Hepatic stellate cell (primary cell): Measurements from ENCODE around the gene IFI27L1.

Experiments
- DNase-seq: peaks from one replicate; pipeline ENCODE4 v3.0.0; 2011; ENCODE audit warnings: low spot score

IFI27L1 gene

GRCh38 chr14:94113908-94114588 is 32.9 kb downstream of the IFI27L1 start:
- no peak for DNase-seq

DNA sequence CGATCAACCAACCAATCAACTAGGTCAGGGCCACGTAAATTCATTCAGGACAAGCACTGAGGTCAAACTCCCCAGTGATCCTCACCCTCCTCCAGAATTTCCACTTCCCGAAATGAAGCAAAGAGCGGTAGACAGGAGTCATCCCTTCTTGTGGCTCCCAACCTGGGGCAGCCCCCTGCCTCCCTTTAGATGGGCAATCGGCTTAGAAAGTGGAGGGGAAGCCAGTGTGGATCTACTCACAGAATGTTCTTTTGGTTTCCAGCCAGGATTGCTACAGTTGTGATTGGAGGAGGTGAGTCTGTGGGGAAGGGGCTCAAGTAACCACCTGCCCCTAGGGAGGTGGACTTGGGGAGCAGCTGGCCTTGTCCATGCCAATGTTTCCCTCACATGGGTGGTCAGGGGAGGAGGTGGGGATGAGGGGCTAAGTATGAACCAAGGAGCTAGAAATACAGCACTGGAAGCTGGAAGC is 33.5 kb downstream of the IFI27L1 start:
- no peak for DNase-seq

DNA sequence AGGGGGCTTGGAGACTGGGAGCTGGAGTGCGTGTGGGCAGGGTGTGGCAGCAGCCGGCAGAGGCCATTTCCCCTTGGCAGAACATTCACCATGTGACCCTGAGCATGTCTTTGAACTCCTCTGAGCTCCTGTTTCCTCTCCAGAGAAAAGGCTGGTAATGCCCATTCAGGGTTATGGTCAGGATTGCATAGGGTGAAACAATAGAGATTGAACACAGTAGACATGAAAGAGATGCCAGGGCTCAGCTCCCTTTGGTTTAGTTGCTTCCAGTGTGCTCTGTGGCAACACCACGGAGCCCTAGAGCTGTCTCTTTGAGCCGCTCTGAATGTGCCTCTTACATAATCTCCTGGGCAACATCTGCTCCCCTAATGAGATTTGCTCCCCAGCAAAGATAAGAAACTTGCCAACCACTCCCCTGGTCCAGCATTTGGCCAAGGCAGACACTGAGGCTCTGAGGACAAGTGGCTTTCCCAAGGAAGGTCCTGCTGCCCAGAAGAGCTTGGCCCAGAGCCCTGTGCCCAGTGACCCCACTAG is 34.0 kb downstream of the IFI27L1 start:
- DNase-seq = no peak

DNA sequence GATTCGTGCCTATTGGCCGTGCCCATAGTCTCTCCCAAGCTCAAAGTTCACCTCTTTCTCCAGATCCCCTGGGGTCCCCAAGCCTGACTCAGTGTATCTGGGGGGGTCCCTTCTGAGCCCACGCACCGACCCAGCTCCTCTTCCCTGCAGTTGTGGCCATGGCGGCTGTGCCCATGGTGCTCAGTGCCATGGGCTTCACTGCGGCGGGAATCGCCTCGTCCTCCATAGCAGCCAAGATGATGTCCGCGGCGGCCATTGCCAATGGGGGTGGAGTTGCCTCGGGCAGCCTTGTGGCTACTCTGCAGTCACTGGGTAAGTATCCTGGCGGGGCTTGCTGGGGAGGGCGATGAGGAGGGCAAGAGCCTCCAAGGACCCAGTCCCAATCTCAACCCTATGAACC is 34.5 kb downstream of the IFI27L1 start:
- no peak for DNase-seq

DNA sequence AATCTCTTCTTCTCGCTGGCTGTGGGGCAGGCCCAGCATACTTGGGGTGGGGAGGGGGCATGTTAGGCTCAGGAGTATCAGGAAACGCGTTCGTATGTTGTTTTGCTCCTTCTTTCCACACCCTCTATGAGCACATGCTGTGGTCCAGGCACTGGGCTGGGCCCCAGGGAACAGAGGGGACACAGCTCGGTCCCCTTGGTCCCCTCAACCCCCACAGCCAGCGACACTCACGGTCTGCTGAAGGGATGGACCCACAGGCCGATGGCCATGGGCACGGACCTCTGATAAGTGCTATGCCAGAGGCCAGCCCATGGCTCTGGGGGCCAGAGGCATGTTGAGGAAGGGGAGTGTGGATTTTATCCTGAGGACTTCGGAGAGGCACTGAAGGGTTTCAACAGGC is 35.6 kb downstream of the IFI27L1 start:
- no peak for DNase-seq

- DNase-seq = no peak
These were observed 36.7 kb downstream of the IFI27L1 start for GRCh38 chr14:94117856-94118255.

DNA sequence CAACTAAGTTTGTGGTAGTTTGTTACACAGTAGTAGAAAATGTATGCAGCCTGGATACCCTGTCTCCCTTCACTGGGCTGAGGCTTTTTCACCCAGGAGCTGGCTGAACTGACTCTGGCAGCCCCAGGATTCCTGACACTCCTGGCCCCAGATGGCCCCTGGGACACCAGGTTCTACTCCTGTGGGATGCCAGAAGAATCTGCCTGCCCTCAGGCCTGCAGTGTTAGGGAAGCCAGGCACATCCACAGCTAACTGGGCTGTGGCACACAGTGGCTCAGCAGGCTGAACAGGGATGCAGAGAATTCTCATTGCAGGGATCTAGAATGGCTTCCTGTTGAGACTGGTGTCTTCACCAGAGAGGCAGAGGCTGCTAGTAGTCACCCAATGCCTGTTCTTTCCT is 38.0 kb downstream of the IFI27L1 start:
- DNase-seq = no peak

DNA sequence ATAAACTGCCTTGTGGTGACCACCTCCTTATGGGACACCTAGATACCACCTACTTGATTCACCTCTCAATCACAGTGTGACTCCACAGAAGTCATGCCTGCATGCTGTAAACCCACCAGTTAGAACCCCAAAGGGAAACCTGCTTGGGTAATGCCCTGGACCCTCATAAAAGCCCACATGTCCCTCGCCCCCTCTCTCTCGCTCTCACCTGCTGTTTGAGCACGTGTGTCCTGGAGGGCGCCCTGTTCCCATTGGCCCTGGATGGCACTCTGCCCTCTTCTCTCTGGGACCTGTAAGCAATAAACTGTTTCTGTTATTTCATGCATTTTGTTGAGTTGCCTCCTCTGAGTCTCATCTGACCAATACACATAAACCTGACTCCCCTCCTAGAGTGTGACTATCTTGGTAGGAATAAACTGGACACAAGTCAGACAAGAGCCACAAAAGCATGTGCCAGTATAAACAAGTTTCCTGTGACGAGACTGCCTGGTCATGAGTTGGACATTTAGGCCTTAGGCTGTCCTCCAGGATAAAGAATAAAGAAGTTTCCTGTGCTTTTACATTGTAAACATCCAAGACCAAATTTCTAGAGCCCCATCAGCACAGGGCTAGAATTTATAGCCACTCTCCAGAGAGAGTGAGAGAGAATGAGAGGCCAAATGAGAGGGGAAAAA is 39.7 kb downstream of the IFI27L1 start:
- DNase-seq = peak; percentile 53

DNA sequence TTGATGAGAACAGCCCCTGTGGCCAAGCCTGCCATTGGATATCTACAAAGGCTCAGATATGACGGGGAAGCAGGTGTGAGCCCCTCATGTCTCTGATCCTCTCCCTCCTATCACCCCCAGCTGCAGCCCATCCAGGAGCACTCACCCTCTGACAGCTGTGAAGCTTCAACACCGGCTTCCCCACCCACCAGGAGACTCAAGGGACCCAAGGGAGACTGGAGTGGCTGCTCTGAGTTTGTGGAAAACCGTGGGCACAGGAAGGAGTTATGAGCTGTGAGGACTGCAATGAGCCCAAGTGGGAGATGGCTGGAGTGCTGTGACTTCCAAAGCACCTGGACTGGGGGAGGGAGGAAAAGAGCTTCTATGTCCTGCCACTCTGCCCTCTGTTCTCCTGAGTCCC is 40.4 kb downstream of the IFI27L1 start:
- DNase-seq = no peak

GRCh38 chr14:94122438-94122837 is 41.3 kb downstream of the IFI27L1 start:
- DNase-seq = no peak

DNA sequence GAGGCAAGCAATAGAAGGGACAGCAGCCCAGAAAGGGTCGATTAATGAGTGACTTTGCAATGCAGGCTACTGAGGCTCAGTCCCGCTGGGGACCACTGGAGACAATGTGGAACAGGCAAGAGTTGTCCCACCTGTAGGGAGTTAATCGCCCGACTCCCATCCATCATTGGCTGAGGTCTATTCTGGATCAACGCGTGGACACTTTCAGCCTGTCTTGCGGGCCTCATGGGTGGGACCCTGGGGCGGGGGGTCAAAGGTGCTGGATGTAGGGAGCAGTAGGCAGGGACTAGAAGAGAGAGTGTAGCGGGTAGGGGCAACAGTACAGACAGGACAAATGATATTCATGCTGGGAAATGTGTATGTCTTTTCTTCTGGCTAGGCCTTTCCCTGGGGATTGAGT is 42.2 kb downstream of the IFI27L1 start:
- DNase-seq = no peak

- no peak for DNase-seq
These were observed 42.8 kb downstream of the IFI27L1 start for GRCh38 chr14:94123868-94124267.

GRCh38 chr14:94124582-94125377 is 43.7 kb downstream of the IFI27L1 start:
- no peak for DNase-seq

DNA sequence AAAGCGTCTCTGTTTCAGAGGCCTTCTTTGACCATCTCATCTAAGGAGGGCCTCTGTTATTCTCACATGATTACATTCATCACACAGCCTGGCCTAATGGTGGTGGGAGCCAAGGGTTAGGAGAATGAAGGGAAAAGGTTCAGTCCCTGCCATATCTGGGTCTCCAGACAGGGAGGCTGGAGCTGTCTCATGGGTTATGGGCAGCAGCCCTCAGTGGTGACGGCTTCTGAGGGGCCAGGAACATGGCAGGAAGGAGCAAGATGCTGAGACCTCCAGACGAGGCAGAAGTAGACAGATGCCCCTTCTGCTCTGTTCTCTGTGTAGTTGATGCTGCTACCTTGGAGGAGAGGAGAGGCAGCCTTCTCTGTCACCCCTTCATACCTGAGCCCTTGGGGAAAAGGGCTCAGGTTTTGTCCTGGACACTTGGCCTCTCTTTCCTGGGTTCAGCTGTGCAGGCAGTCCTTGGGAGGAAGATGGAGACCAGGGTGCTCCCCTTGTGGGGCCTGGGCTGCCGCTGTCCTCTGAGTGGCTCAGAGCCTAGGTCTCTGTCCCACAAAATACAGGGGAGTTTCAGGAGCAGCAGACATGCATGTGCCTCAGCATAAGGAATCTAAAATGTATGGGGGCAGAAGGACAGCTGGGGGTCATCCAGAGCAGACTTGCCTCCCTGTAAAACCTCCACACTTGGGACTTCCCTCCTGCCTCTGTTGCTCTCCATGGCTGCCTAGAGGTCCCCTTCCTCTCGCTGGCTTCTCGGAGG is 44.7 kb downstream of the IFI27L1 start:
- no peak for DNase-seq

DNA sequence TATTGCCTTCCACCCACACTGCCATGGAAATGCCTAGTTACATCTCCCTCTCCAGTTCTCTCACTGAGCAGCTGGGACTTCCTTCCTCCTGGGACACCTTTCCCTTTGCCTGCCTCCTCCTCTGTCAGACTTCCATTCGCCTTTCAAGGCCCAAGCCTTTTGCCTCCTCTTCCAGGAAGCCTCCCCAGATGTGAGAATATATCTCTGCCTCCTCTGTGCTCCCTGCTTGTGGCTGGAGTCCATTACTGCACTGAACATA is 45.2 kb downstream of the IFI27L1 start:
- no peak for DNase-seq

DNA sequence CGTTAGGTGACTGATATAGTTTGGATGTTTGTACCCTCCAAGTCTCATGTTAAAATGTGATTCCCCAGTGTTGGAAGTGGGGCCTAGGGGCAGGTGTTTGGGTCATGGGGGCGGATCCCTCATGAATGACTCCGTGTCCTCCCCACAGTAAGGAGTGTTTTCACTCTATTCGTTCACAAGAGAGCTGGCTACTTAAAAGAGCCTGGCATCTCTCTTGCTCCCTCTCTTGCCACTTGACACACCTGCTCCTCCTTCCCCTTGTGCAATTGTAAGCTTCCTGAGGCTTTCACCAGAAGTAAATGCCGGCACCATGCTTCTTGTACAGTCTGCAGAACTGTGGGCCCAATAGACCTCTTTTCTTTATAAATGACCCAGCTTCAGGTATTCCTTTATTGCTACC is 45.7 kb downstream of the IFI27L1 start:
- DNase-seq = no peak

DNA sequence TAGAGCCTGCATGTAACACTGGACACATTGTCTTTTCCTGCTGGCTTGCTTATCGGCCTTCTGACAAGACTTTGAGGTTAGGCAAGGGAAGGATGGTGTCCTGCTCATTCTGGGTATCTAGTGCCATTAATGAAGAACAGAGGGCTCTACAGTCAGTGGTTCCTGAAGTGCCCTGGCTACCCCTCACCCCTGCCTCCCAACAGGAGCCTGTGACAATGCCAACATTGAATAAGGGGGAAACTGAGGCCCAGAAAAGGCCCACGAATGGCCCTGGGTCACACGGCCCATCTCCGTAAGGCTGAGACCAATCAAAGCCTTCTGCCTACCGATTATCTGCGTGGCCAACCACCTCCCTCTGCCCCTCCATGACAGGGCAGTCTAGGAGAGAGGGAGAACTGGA is 46.2 kb downstream of the IFI27L1 start:
- no peak for DNase-seq

- no peak for DNase-seq
These were observed 47.2 kb downstream of the IFI27L1 start for GRCh38 chr14:94128216-94128839.

DNA sequence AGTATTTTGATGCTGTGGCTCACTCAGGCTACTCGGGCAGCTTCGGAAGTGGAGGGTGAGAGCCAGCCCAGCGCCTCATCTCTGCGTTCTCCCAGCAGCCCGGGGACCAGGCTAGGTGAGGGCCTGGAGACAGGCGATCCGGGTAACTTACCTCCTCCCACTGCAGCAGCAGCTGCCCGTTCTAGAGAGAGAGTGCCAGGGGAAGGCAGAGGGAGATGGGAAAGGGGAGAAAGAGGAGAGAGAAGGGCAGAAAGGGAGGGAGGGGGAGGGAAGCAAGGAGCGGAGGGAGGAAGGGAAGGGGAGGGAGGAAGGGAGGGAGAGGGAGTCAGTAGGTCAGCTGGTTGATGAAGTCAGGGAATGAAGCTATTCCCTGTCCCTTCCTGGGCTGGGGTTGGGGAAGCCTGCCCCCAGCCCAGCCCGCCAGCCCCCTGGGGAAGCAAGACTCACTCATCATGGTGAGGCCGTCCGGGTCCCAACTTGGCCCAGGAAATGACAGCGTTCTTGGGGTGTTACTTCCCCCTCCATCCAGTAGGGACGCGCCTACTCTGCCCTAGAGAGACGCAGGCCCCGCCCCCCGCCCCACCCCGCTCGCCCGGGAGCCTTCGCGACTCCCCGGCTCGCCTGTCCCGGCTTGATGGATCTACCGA is 48.1 kb downstream of the IFI27L1 start, which contains the start of gene IFI27L2:
IFI27L2 (minus strand) TSS at position 494 of the 647 bp plus-strand sequence; CDS start at position 454, 40 bp downstream.
- DNase-seq = peak; percentile 91

DNA sequence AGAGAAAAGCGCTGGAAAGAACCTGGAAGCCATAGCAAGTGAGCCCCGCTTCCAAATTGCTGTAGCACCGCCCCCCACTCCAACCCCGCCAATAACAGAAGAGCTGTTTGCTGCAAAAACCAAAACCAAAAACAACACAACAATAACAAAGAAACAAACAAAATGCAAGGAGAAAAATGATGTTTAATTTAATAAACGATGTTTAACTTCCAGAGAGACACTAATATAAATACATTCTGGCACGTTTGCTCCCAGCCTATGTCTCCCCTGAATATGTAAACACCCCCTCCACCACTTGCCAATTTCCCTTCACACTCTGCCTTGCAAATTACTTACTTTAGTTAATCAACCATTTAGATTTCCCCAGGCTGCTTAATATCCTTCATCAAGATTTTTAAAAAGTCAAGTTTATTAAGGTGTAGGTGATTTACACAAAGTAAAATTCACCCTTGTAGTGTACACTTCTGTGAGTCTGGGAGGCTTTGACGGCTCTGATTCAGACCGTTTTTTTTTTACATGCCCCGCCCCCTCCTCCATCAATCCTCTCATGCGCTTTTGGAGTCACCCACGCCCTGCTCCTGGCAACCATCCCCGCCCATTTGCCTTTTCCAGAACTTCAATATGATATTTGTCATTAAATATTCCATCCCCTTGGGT is 48.8 kb downstream of the IFI27L1 start:
- DNase-seq = peak; percentile 55
